GM06990 (cell line): ENCODE data around the gene NKX2-2.

Experiments
- DNase-seq: peaks from one replicate; pipeline ENCODE4 v3.0.0-alpha.2; 2011; ENCODE audit not compliant: insufficient read length; ENCODE audit errors: extremely low read depth
- H3K27me3 ChIP-seq: replicated peaks from 2 replicates; pipeline ENCODE4 v1.6.0; 2011; ENCODE audit warnings: low read length; ENCODE audit not compliant: control insufficient read depth, insufficient read depth
- H3K36me3 ChIP-seq: 2 replicates; pipeline ENCODE4 v1.5.1; 2011; ENCODE audit warnings: low read length; ENCODE audit not compliant: control insufficient read depth, insufficient read depth
- H3K4me3 ChIP-seq: replicated peaks from 2 replicates; pipeline ENCODE4 v1.5.1; 2011; ENCODE audit warnings: low read depth, mild to moderate bottlenecking, control low read depth, low read length
- TF ChIP-seq, protein P1 (sequence below): IDR thresholded peaks from 2 replicates; pipeline ENCODE4 v1.5.1; 2011; ENCODE audit warnings: low read length, control low read depth, mild to moderate bottlenecking, inconsistent platforms; ENCODE audit not compliant: insufficient read depth, poor library complexity, severe bottlenecking

Gene NKX2-2

DNA sequence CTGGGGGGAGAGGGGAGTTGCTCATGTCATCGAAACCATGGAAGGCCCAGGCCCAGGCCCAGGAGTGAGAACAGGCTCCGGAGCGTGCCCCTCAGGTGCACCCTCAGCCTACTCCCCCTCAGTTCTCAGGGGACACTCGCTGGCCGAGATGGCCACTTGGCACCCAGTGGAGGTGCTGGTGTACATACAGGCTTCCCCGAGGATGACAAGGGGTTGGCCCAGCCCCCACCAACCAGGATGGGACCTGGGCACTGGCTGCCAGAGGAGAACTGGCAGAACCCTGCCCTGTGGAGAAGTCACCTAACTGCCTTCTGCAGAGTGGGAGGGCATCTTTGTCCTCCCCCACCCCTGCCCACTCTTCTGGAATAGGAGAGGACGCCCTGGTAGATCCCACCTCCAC, 9.5 kb downstream of the NKX2-2 start:
- Histone ChIP-seq H3K4me3 (no peak overlapping the region), H3K36me3 (no peaks in the 10 kb centered on the region), H3K27me3 (no peaks in the 10 kb centered on the region; the same call in none of the 2 replicates)
- TF ChIP-seq, protein P1, sequence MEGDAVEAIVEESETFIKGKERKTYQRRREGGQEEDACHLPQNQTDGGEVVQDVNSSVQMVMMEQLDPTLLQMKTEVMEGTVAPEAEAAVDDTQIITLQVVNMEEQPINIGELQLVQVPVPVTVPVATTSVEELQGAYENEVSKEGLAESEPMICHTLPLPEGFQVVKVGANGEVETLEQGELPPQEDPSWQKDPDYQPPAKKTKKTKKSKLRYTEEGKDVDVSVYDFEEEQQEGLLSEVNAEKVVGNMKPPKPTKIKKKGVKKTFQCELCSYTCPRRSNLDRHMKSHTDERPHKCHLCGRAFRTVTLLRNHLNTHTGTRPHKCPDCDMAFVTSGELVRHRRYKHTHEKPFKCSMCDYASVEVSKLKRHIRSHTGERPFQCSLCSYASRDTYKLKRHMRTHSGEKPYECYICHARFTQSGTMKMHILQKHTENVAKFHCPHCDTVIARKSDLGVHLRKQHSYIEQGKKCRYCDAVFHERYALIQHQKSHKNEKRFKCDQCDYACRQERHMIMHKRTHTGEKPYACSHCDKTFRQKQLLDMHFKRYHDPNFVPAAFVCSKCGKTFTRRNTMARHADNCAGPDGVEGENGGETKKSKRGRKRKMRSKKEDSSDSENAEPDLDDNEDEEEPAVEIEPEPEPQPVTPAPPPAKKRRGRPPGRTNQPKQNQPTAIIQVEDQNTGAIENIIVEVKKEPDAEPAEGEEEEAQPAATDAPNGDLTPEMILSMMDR: no peak
- no peak for DNase-seq

DNA sequence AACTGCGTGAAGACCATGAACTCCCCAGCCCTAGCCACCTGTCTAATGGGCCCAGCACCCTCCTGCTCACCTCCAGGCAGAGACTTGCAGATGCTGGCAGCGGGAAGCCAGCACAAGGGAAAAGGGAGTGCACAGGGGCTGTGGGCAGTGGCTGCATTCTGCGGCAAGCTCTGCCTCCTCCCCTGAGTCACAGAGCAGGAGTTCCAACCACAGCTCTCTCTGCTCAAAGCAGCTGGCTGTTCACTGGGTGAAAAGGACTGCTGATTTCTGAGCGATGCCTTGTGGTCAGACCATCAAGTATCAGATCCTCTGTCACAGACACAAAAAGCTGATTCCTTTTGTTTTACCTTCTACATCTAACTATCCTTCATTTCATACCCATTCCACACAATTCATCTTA, 10.5 kb downstream of the NKX2-2 start:
- H3K27me3 ChIP-seq: no peaks in the 10 kb centered on the region; the same call in 1 of the 2 replicates
- no peaks in the 10 kb centered on the region for H3K36me3 ChIP-seq
- DNase-seq: no peak
- TF ChIP-seq, protein P1: no peak
- H3K4me3 ChIP-seq: no peak overlapping the region

DNA sequence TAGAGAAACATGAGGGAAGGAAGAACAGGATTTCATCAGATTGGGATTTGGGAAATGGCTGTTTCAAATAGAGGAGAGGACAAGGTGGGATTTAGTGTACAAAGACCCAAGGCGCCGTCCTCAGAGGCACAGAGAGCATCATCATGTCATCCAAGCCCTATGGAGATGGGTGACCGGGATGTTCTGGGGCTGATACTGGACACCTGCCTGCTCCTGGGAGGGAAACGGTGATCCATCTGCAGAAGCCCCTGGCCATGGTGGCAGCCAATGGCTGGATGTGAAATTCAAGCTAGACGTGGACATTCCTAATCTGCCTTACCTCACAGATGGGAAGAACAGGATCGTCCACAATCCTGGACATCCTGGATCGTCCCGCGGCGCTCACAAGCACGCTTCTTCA, 12.7 kb downstream of the NKX2-2 start:
- no peaks in the 10 kb centered on the region for H3K36me3 ChIP-seq
- H3K27me3 ChIP-seq: no peaks in the 10 kb centered on the region; the same call in 1 of the 2 replicates
- no peak for DNase-seq
- TF ChIP-seq, protein P1: no peak
- no peak overlapping the region for H3K4me3 ChIP-seq

DNA sequence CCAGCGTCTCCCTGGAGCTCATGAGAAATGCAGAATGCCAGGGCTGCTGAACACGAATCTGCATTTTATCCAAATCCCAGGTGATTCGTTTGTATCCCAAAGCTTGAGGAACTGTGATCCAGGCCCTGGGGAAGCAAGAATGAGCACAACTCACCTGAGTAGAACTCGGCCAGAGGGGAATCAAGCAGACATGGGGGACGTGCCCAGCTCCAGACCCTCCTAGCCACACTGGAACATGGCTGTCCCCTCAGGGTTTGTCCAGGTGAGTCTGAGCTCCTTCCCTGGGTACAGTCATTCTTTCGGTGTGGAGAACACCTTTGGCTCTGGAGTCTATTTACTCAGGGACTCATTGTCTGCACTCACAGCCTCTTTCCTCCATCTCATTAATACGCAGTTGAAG, 13.3 kb downstream of the NKX2-2 start:
- Histone ChIP-seq H3K27me3 (no peaks in the 10 kb centered on the region; the same call in 1 of the 2 replicates), H3K36me3 (no peaks in the 10 kb centered on the region), H3K4me3 (no peak overlapping the region)
- TF ChIP-seq, protein P1: no peak
- no peak for DNase-seq

DNA sequence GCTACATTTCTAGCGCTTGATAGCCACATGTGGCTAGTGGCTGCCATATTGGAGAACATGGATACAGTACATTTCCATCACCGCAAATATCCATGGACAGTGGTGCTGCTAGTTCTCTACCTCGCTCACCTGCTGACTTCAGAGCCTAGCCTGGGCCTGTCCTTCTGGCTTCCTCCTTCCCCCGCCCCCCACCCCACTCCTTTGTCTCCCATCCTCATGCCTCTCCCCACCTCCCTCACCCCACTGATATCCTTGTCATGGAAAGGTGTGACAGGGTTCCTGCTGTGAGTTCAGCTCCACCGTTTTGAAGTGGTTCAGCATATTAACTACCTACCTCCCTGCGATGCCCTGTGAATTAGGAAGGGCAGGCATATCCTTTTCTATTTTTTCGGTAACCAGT, 14.2 kb downstream of the NKX2-2 start:
- no peaks in the 10 kb centered on the region for H3K36me3 ChIP-seq
- DNase-seq: no peak
- no peak overlapping the region for H3K4me3 ChIP-seq
- TF ChIP-seq, protein P1: no peak
- no peaks in the 10 kb centered on the region; the same call in 1 of the 2 replicates for H3K27me3 ChIP-seq

DNA sequence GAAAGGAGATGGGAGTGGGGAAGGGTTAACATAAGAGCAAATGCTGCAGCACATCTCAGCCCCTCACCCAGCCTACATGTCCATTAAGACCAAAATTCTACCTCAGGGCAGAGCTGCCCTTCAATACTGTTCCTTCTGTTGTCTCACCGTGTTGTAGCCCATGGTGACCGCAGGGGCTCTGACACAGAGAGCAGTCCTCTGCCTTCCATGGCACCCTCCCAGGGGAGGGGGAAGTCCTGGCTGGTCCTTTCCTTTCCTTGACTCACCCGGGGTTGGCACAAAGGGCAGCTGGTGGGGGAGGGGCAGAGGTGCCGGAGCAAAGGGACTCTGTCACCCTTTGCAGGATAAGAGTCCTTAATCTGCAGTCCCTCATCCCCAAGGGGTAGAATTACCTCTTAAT, 15.2 kb downstream of the NKX2-2 start:
- H3K36me3 ChIP-seq: no peaks in the 10 kb centered on the region
- H3K27me3 ChIP-seq: no peaks in the 10 kb centered on the region; the same call in 1 of the 2 replicates
- TF ChIP-seq, protein P1: no peak
- no peak overlapping the region for H3K4me3 ChIP-seq
- no peak for DNase-seq
